OCI-LY3 (cell line): ENCODE results near the gene NRXN3.

ENCODE experiments used
- EZH2phosphoT487 ChIP-seq: fragments of 200-600 bp; shearing (Covaris generic); IDR thresholded peaks from 2 replicates; pipeline ENCODE4 v1.6.1; 2018; ENCODE audit warnings: antibody characterized with exemption, mixed run types, low read depth
- TF ChIP-seq, protein P1 (sequence below): fragments of 200-600, 300-600 bp; sonication (generic); IDR thresholded peaks from 2 replicates; pipeline ENCODE4 v1.5.1; 2014; ENCODE audit warnings: antibody characterized with exemption, low read length, low read depth

DNA sequence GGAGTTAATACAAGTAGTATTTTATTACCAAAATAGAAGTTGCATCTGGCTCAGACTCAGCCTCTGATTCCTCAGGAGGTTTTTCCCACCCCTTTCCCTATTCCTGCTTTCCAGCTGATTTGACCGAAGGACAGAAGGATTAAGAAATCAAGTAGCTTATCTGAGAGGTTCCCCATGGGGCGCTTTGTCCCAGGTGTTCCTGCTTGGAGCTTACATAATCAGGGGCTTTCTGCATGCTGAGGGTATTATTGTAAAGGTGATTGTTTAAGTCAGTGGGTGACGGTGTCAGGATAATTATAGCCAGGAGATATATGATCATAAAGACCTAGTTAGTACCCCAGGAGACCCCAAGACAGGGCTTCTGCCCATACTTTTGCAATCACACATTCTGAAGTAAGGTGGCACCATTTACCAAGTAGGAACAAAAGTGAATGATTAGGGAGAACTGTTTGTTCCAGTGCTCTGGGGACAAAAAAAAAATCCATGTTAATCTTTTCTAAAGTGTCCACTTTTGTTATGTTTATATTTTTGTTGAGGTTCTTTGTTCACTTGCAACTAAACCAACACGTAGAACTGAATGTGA, 921.3 kb downstream of the NRXN3 start:
- TF ChIP-seq, protein P1, sequence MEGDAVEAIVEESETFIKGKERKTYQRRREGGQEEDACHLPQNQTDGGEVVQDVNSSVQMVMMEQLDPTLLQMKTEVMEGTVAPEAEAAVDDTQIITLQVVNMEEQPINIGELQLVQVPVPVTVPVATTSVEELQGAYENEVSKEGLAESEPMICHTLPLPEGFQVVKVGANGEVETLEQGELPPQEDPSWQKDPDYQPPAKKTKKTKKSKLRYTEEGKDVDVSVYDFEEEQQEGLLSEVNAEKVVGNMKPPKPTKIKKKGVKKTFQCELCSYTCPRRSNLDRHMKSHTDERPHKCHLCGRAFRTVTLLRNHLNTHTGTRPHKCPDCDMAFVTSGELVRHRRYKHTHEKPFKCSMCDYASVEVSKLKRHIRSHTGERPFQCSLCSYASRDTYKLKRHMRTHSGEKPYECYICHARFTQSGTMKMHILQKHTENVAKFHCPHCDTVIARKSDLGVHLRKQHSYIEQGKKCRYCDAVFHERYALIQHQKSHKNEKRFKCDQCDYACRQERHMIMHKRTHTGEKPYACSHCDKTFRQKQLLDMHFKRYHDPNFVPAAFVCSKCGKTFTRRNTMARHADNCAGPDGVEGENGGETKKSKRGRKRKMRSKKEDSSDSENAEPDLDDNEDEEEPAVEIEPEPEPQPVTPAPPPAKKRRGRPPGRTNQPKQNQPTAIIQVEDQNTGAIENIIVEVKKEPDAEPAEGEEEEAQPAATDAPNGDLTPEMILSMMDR: no peak
- TF ChIP-seq EZH2phosphoT487: no peak
